Testis (tissue), 3 donors: ENCODE data around the gene RAD18. TPM values are rescaled to one million over a fixed set of nuclear protein-coding genes. Genes with fewer than 3 reads are reported as not detected.

Experiments used
- DNase-seq: peaks from one replicate; pipeline ENCODE4 v3.0.0-alpha.2; 2019
- H3K27ac ChIP-seq, 2 donors: fragments of 200-600 bp; sonication (generic); one replicate each; pipeline ENCODE4 v1.5.1; 2019
- H3K27me3 ChIP-seq: fragments of 200-600 bp; sonication (generic); one replicate; pipeline ENCODE4 v1.5.1; 2019
- H3K36me3 ChIP-seq: fragments of 200-600 bp; sonication (generic); one replicate; pipeline ENCODE4 v1.5.1; 2017; ENCODE audit warnings: low read depth; ENCODE audit errors: missing control alignments
- H3K4me1 ChIP-seq: fragments of 200-600 bp; sonication (generic); one replicate; pipeline ENCODE4 v1.5.1; 2019
- H3K4me3 ChIP-seq, 2 donors: fragments of 200-600 bp; sonication (generic); one replicate each; pipeline ENCODE4 v1.5.1; 2017 to 2019
- H3K9me3 ChIP-seq: fragments of 200-600 bp; sonication (generic); one replicate; pipeline ENCODE4 v1.5.1; 2017
- CTCF ChIP-seq, 3 experiments: fragments of 450-650 bp in 2 of 3; fragments of 200-600 bp in 1 of 3; sonication (generic) in 1 of 3; IDR thresholded peaks; one replicate each; pipeline ENCODE4 v1.5.1; 2016 to 2019; ENCODE audit warnings: antibody characterized with exemption in 3 of 3, mild to moderate bottlenecking in 2 of 3, moderate library complexity in 1 of 3
- POLR2A ChIP-seq: fragments of 450-650 bp; IDR thresholded peaks from one replicate; pipeline ENCODE4 v1.6.1; 2017; ENCODE audit warnings: antibody characterized with exemption, mild to moderate bottlenecking, moderate library complexity
- WGBS, 2 donors: methylation state at CpG; one replicate each; pipeline ENCODE4 v1.1.5; 2018; 5-methylcytosine and 5-hydroxymethylcytosine counted together
- intact Hi-C: fragments of 100-400 bp; cut with DNase I; formaldehyde crosslinking; loops from one replicate; pipeline ENCODE4 v1.15.1; 2023; ENCODE audit warnings: low total_unique reads
- polyA plus RNA-seq: library from polyadenylated mRNA; stranded (reverse); fragments of 350-450 nt; fragmentation: Illumina TruSeq; extraction: RNeasy Lipid Tissue Mini Kit (QIAGEN cat#74804); gene quantifications from one replicate; pipeline ENCODE4 v1.2.3, GENCODE V29; 2014; ENCODE audit warnings: low read depth, low replicate concordance; ENCODE audit not compliant: insufficient read depth
- total RNA-seq, 2 donors: library from RNA; depleted of rRNA; stranded (reverse); fragments of >200 nt; gene quantifications; one replicate each; pipeline ENCODE4 v1.2.3, GENCODE V29; 2016

Gene RAD18
- total and polyA plus RNA-seq, 3 donors from 2014 or later, result 7.6 to 27.0 (median 18.8) TPM

- no peak overlapping the region for H3K4me3 ChIP-seq
- no peak overlapping the region for H3K27ac ChIP-seq
- WGBS, 2 donors, result 57 to 67% methylated on average over 11 of the region's 11 CpGs
- no peaks in the 10 kb centered on the region for H3K27me3 ChIP-seq
- TF ChIP-seq POLR2A, result no peak
- TF ChIP-seq CTCF (IDR thresholded peaks at IDR 0.05), result no peak
- H3K36me3 ChIP-seq, result no peaks in the 10 kb centered on the region
- no peak for DNase-seq
- no peaks in the 10 kb centered on the region for H3K9me3 ChIP-seq
- peaks cover 7% of the 10 kb centered on the region for H3K4me1 ChIP-seq
- intact Hi-C loops, result no loop called here
Measured at GRCh38 chr3:8964436-8965370, 1.4 kb upstream of the RAD18 start.

DNA sequence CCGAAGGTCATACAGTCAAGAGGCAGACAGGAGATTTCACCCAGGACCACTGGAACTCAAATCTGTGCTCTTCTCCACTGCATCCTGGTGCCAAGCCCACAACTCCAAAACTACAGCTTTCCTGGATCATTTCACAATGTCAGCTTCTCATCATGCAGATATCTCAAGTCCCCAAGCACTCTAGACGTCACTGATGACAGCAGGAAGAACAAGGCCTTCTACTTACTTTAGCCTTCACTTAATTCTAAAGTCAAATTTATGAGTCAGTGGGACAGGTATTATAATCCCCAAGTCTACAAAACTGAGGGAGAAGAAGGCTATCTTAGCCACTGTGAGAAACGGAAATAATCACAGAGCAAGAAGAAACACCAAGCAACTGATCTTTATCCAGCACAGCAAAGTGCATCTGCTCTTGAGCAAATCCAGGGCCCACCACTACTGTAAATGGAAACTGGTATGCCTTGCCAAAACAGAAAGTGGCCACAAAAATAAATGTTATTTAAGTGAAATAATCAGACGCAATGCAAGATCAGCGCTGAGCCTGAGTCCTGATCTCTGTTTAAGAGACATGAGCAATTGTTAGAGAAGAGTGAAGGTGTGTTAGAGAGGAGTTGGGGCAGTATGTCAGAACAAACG lies 928 bp downstream of the RAD18 start:
- Histone ChIP-seq H3K9me3 (no peaks in the 10 kb centered on the region), H3K27me3 (no peaks in the 10 kb centered on the region), H3K4me1 (peaks cover 7% of the 10 kb centered on the region), H3K4me3 (peak overlapping the region; percentile 64 to 76), H3K27ac (no peak overlapping the region), H3K36me3 (no peaks in the 10 kb centered on the region)
- 17 to 20% methylated on average over 6 of the region's 6 CpGs for WGBS, 2 donors
- TF ChIP-seq POLR2A, result no peak
- TF ChIP-seq CTCF (IDR thresholded peaks at IDR 0.05), result no peak
- intact Hi-C loops, result no loop called here
- DNase-seq, result no peak

DNA sequence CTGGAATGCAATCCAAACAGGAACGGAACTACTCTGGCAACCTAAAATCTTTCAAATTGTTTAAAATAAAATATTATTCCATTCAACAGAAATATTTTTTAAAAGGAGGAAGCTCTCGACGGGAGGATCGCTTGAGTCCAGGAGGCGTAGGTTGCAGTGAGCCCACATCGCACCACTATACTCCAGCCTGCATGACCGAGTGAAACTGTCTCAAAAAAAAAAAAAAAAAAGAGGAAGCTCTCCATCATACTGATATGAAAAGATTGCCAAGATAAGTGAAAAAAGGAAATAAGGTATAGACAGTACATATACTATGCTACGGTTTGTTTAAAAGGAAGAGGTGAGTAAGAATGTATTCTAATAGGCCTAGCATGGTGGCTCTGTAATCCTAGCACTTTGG lies 3.6 kb downstream of the RAD18 start:
- WGBS, 2 donors, result 82 to 90% methylated on average over 8 of the region's 8 CpGs
- H3K9me3 ChIP-seq, result no peaks in the 10 kb centered on the region
- H3K4me3 ChIP-seq, result no peak overlapping the region
- intact Hi-C loops, result no loop called here
- H3K4me1 ChIP-seq, result peaks cover 7% of the 10 kb centered on the region
- no peak overlapping the region for H3K27ac ChIP-seq
- no peaks in the 10 kb centered on the region for H3K27me3 ChIP-seq
- H3K36me3 ChIP-seq, result no peaks in the 10 kb centered on the region
- no peak for DNase-seq
- no peak for TF ChIP-seq POLR2A
- no peak for TF ChIP-seq CTCF (IDR thresholded peaks at IDR 0.05)

DNA sequence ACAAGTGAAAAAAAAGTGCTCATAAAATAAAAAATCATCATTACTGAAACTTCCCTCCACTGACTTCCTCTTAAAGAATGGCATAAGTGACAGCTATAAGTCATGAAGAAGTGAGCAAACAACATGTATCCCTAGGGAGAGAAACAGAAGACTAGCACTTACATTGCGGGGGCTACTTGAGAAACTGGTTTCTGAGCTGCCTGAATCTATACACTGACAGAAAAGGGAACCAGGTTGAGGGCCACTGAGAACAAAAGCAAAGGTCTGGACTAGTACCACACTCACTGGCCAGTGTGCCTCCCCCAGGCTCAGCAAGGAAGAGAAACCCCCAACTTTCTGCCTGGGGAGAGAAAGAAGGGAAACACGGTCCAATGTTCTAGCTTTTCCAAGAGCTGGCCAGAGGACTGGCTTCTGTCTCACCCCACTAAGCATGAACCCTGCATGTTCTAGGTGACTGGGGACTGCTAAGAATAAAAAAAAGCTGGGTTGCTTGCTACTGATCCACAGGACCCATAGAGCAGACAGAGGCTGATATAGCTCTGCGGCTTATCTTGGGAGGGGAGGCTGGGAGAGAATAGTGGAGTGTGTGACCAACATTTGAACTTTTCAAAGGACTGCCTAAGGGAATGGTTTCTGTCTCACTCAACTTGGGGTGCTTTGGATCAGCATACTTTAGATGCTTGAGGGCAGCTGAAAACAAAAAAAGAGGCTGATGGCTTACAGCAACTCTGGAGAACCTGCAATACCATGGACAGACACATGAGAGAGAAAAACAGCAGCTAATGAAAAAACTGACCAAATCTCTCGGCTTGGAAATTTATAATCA lies 8.1 kb downstream of the RAD18 start:
- TF ChIP-seq CTCF (IDR thresholded peaks at IDR 0.05), result no peak
- TF ChIP-seq POLR2A, result no peak
- no peak overlapping the region for H3K27ac ChIP-seq
- no peaks in the 10 kb centered on the region for H3K36me3 ChIP-seq
- no peaks in the 10 kb centered on the region for H3K27me3 ChIP-seq
- H3K4me1 ChIP-seq, result no peaks in the 10 kb centered on the region
- H3K9me3 ChIP-seq, result no peaks in the 10 kb centered on the region
- no peak overlapping the region for H3K4me3 ChIP-seq
- 80% methylated on average over 4 of the region's 4 CpGs for WGBS, 2 donors
- intact Hi-C loops, result no loop called here
- DNase-seq, result no peak
